ENCODE data around the gene SLC1A1.
"Not testable (repeated sequence)": the region's sequence is repeated elsewhere in the genome, so short reads cannot be mapped to it uniquely, and the experiment has no call there.

Gene SLC1A1

GRCh38 chr9:4509590-4509984 is 19.3 kb downstream of the SLC1A1 start:
- Histone ChIP-seq H3K4me1 (no peaks in the 10 kb centered on the region), H3K36me3 (replicated peaks) (no peaks in the 10 kb centered on the region), H3K9me3 (no peaks in the 10 kb centered on the region), H3K4me3 (no peak overlapping the region), H3K27me3 (ENCODE audit: low read depth) (no peaks in the 10 kb centered on the region)
- in situ Hi-C loops (cut with MboI; ENCODE audit: low sequenced_read_pairs) = no loop called here
- DNase-seq (ENCODE audit: low spot score in 2 of 2) = no peak

- no peaks in the 10 kb centered on the region for H3K9me3 ChIP-seq
- in situ Hi-C loops (cut with MboI; ENCODE audit: low sequenced_read_pairs) = no loop called here
- DNase-seq (ENCODE audit: low spot score in 2 of 2) = no peak
Observed at GRCh38 chr9:4510546-4511322, 20.5 kb downstream of the SLC1A1 start.

GRCh38 chr9:4514252-4515128 is 24.2 kb downstream of the SLC1A1 start:
- no peak for DNase-seq (ENCODE audit: low spot score in 2 of 2)
- H3K27me3 ChIP-seq (ENCODE audit: low read depth) = no peaks in the 10 kb centered on the region
- H3K4me3 ChIP-seq = no peak overlapping the region
- H3K36me3 ChIP-seq (replicated peaks) = no peaks in the 10 kb centered on the region
- no peaks in the 10 kb centered on the region for H3K9me3 ChIP-seq
- in situ Hi-C loops (cut with MboI; ENCODE audit: low sequenced_read_pairs) = no loop called here
- no peaks in the 10 kb centered on the region for H3K4me1 ChIP-seq

More at GRCh38 chr9:4510546-4511322, 20.5 kb downstream of the SLC1A1 start:
- Histone ChIP-seq H3K27me3 (ENCODE audit: low read depth) (no peaks in the 10 kb centered on the region), H3K4me1 (no peaks in the 10 kb centered on the region), H3K36me3 (replicated peaks) (no peaks in the 10 kb centered on the region), H3K4me3 (no peak overlapping the region)

GRCh38 chr9:4515958-4516375 is 25.7 kb downstream of the SLC1A1 start:
- Histone ChIP-seq H3K4me3 (no peak overlapping the region), H3K4me1 (no peaks in the 10 kb centered on the region), H3K27me3 (ENCODE audit: low read depth) (no peaks in the 10 kb centered on the region), H3K36me3 (replicated peaks) (no peaks in the 10 kb centered on the region), H3K9me3 (no peaks in the 10 kb centered on the region)
- no peak for DNase-seq (ENCODE audit: low spot score in 2 of 2)
- in situ Hi-C loops (cut with MboI; ENCODE audit: low sequenced_read_pairs) = no loop called here

- in situ Hi-C loops (cut with MboI; ENCODE audit: low sequenced_read_pairs) = no loop called here
Observed at GRCh38 chr9:4517274-4517673, 27.0 kb downstream of the SLC1A1 start.

GRCh38 chr9:4519604-4520003 is 29.3 kb downstream of the SLC1A1 start:
- Histone ChIP-seq H3K4me3 (no peak overlapping the region), H3K4me1 (no peaks in the 10 kb centered on the region), H3K9me3 (no peaks in the 10 kb centered on the region), H3K36me3 (replicated peaks) (no peaks in the 10 kb centered on the region), H3K27me3 (ENCODE audit: low read depth) (no peaks in the 10 kb centered on the region)
- in situ Hi-C loops (cut with MboI; ENCODE audit: low sequenced_read_pairs) = no loop called here
- no peak for DNase-seq (ENCODE audit: low spot score in 2 of 2)

More at GRCh38 chr9:4517274-4517673, 27.0 kb downstream of the SLC1A1 start:
- Histone ChIP-seq H3K4me3 (no peak overlapping the region), H3K4me1 (no peaks in the 10 kb centered on the region), H3K27me3 (ENCODE audit: low read depth) (no peaks in the 10 kb centered on the region), H3K9me3 (no peaks in the 10 kb centered on the region), H3K36me3 (replicated peaks) (no peaks in the 10 kb centered on the region)
- no peak for DNase-seq (ENCODE audit: low spot score in 2 of 2)

- H3K4me3 ChIP-seq = no peak overlapping the region
- DNase-seq (ENCODE audit: low spot score in 2 of 2) = no peak
- no peaks in the 10 kb centered on the region for H3K9me3 ChIP-seq
- H3K4me1 ChIP-seq = no peaks in the 10 kb centered on the region
- in situ Hi-C loops (cut with MboI; ENCODE audit: low sequenced_read_pairs) = no loop called here
- no peaks in the 10 kb centered on the region for H3K27me3 ChIP-seq (ENCODE audit: low read depth)
- no peaks in the 10 kb centered on the region for H3K36me3 ChIP-seq (replicated peaks)
Observed at GRCh38 chr9:4520055-4520454, 29.8 kb downstream of the SLC1A1 start.

- in situ Hi-C loops (cut with MboI; ENCODE audit: low sequenced_read_pairs) = no loop called here
- Histone ChIP-seq H3K9me3 (no peaks in the 10 kb centered on the region; the same call in 1 of the 2 replicates), H3K4me3 (no peak overlapping the region), H3K36me3 (replicated peaks) (no peaks in the 10 kb centered on the region), H3K27me3 (ENCODE audit: low read depth) (no peaks in the 10 kb centered on the region), H3K4me1 (peaks cover 2% of the 10 kb centered on the region; the same call in 1 of the 2 replicates)
- DNase-seq (ENCODE audit: low spot score in 2 of 2) = no peak
Observed at GRCh38 chr9:4530375-4530774, 40.1 kb downstream of the SLC1A1 start.

GRCh38 chr9:4530831-4531230 is 40.6 kb downstream of the SLC1A1 start:
- H3K27me3 ChIP-seq (ENCODE audit: low read depth); in situ Hi-C loops (cut with MboI; ENCODE audit: low sequenced_read_pairs); H3K4me1 ChIP-seq; H3K4me3 ChIP-seq; DNase-seq (ENCODE audit: low spot score in 2 of 2); H3K9me3 ChIP-seq; H3K36me3 ChIP-seq (replicated peaks): not testable (repeated sequence)

GRCh38 chr9:4531355-4531754 is 41.1 kb downstream of the SLC1A1 start:
- H3K4me3 ChIP-seq; H3K9me3 ChIP-seq; H3K36me3 ChIP-seq (replicated peaks); H3K27me3 ChIP-seq (ENCODE audit: low read depth); in situ Hi-C loops (cut with MboI; ENCODE audit: low sequenced_read_pairs); H3K4me1 ChIP-seq: not testable (repeated sequence)
- peak in 1 of 2 experiments; percentile 50 for DNase-seq (ENCODE audit: low spot score in 2 of 2)

GRCh38 chr9:4533881-4534280 is 43.6 kb downstream of the SLC1A1 start:
- H3K27me3 ChIP-seq (ENCODE audit: low read depth); H3K4me3 ChIP-seq; H3K9me3 ChIP-seq; H3K4me1 ChIP-seq; in situ Hi-C loops (cut with MboI; ENCODE audit: low sequenced_read_pairs); DNase-seq (ENCODE audit: low spot score in 2 of 2); H3K36me3 ChIP-seq (replicated peaks): not testable (repeated sequence)

- H3K4me1 ChIP-seq; in situ Hi-C loops (cut with MboI; ENCODE audit: low sequenced_read_pairs); H3K27me3 ChIP-seq (ENCODE audit: low read depth); H3K9me3 ChIP-seq; H3K36me3 ChIP-seq (replicated peaks); H3K4me3 ChIP-seq; DNase-seq (ENCODE audit: low spot score in 2 of 2): not testable (repeated sequence)
Observed at GRCh38 chr9:4536196-4536595, 45.9 kb downstream of the SLC1A1 start.

- Histone ChIP-seq H3K4me1 (peaks cover 3% of the 10 kb centered on the region), H3K27me3 (ENCODE audit: low read depth) (no peaks in the 10 kb centered on the region), H3K9me3 (no peaks in the 10 kb centered on the region), H3K36me3 (replicated peaks) (no peaks in the 10 kb centered on the region), H3K4me3 (no peak overlapping the region)
- no peak for DNase-seq (ENCODE audit: low spot score in 2 of 2)
- in situ Hi-C loops (cut with MboI; ENCODE audit: low sequenced_read_pairs) = no loop called here
Observed at GRCh38 chr9:4537581-4537980, 47.3 kb downstream of the SLC1A1 start.

GRCh38 chr9:4538107-4538506 is 47.8 kb downstream of the SLC1A1 start:
- DNase-seq (ENCODE audit: low spot score in 2 of 2) = no peak
- H3K36me3 ChIP-seq (replicated peaks) = no peaks in the 10 kb centered on the region
- H3K9me3 ChIP-seq = no peaks in the 10 kb centered on the region
- H3K27me3 ChIP-seq (ENCODE audit: low read depth) = no peaks in the 10 kb centered on the region
- H3K4me1 ChIP-seq = peaks cover 3% of the 10 kb centered on the region
- H3K4me3 ChIP-seq = no peak overlapping the region
- in situ Hi-C loops (cut with MboI; ENCODE audit: low sequenced_read_pairs) = no loop called here
